Breast epithelium (tissue), 3 donors: ENCODE measurements around the gene BRINP1.

ENCODE experiments used
- POLR2A ChIP-seq: fragments of 450-650 bp; IDR thresholded peaks from one replicate; pipeline ENCODE4 v1.6.1; 2016; ENCODE audit warnings: antibody characterized with exemption, mild to moderate bottlenecking, moderate library complexity
- POLR2AphosphoS5 ChIP-seq, 3 donors: sonication (generic); formaldehyde crosslinking; IDR thresholded peaks; one replicate each; pipeline ENCODE4 v1.6.1; 2017; ENCODE audit warnings: antibody characterized with exemption in 3 of 3
- TF ChIP-seq, protein P1 (sequence below), 3 donors: fragments of 450-650 bp; IDR thresholded peaks; one replicate each; pipeline ENCODE4 v1.5.1; 2016 to 2017; ENCODE audit warnings: antibody characterized with exemption in 3 of 3, mild to moderate bottlenecking in 3 of 3, moderate library complexity in 3 of 3

DNA sequence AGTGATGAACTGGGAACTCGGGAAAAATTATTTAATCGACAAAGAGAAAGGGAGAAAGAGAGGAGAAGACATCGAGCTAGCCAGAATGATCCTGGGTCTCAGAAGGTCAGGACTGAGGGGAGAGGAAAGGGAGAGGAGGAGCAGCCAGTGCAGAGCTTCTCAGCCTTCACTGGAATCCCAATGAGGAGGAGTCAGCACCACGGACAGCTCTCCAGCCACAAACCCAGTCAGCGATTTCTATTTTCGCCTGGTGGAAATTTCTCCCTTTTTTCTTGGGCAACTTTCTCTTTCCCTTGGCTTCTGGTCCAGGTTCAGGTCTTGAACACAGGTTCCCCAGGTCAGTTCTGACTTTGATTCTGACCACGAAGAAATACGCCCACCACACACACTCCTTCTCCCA, 1.6 kb upstream of the BRINP1 start:
- TF ChIP-seq POLR2A (no peak), POLR2AphosphoS5 (IDR thresholded peaks at IDR 0.05) (no peak)
- TF ChIP-seq, protein P1, sequence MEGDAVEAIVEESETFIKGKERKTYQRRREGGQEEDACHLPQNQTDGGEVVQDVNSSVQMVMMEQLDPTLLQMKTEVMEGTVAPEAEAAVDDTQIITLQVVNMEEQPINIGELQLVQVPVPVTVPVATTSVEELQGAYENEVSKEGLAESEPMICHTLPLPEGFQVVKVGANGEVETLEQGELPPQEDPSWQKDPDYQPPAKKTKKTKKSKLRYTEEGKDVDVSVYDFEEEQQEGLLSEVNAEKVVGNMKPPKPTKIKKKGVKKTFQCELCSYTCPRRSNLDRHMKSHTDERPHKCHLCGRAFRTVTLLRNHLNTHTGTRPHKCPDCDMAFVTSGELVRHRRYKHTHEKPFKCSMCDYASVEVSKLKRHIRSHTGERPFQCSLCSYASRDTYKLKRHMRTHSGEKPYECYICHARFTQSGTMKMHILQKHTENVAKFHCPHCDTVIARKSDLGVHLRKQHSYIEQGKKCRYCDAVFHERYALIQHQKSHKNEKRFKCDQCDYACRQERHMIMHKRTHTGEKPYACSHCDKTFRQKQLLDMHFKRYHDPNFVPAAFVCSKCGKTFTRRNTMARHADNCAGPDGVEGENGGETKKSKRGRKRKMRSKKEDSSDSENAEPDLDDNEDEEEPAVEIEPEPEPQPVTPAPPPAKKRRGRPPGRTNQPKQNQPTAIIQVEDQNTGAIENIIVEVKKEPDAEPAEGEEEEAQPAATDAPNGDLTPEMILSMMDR (IDR thresholded peaks at IDR 0.05): no peak
